ENCODE measurements around the gene HAUS8. TPM values are rescaled to one million over a fixed set of nuclear protein-coding genes. Genes with fewer than 3 reads are reported as not detected.
A peak's percentile ranks its signal among the peaks of the same experiment; 100 is the strongest.

HAUS8 gene, protein sequence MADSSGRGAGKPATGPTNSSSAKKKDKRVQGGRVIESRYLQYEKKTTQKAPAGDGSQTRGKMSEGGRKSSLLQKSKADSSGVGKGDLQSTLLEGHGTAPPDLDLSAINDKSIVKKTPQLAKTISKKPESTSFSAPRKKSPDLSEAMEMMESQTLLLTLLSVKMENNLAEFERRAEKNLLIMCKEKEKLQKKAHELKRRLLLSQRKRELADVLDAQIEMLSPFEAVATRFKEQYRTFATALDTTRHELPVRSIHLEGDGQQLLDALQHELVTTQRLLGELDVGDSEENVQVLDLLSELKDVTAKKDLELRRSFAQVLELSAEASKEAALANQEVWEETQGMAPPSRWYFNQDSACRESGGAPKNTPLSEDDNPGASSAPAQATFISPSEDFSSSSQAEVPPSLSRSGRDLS
- 17.1 TPM for polyA plus RNA-seq (2012; ENCODE audit: insufficient read length, low read depth)

DNA sequence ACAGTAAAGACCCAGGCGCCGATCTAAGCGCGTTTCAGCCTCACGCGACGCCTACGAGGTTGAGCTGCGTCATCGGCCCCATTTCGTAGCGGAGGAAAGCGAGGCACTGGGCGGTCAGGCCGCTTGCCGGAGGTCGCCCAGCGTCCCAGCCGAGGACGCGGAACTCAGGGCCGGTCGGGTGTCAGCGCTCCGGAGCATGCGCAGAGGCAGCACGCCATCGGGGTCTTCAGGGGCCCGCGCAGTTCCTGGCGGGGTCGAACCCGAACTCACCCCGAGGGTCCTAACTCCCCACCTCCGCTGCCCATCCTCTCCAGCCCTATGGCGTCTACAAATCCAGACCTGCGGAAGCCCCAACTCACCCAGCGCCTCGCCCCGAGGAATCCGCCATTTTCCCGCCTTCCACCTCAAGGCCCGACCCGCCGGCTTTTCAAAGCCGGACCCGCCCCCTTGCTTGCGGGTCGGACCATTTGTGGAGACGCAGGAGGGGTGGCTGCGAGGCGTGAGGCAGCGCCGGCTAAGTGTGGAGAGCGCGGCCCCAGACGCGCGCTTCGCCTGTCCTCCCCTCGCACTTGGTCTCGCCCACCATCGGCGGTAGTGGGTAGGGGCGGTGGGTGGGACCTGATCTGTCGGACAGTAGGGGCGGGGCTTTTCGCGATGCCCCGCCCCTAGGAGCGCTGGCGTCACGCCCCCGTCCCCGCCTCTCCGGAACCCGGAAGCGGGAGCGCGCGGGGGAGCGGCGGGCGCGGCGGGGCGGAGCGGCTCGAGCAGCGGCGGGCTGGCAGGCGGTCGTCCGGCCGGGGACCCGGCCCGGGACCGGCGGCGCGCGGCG lies at the start of gene HAUS8, which contains the start of gene MYO9B:
TSS of gene HAUS8 (minus strand) at position 418 of the 829 bp plus-strand sequence. CDS start at position 388, 30 bp downstream.
TSS of gene MYO9B (plus strand) at position 743 of the 829 bp plus-strand sequence. CDS start 25,941 bp downstream, outside the sequence.
- peak; percentile 92 for TF ChIP-seq POLR2AphosphoS5 (IDR thresholded peaks at IDR 0.05; ENCODE audit: low read depth, low read length)
- peak in 1 of 2 experiments; percentile 64; a peak in 2 of 4 replicates for TF ChIP-seq REST (IDR thresholded peaks at IDR 0.05; ENCODE audit: insufficient read depth in 1 of 2, low read depth in 2 of 2, low read length in 2 of 2)
- TF ChIP-seq SIN3A (IDR thresholded peaks at IDR 0.05; ENCODE audit: borderline replicate concordance, insufficient read depth, low read length), result peak; percentile 53; the same call in 1 of the 2 replicates
- TF ChIP-seq FOXP2 (optimal IDR thresholded peaks at IDR 0.05; ENCODE audit: borderline replicate concordance, extremely low read depth, extremely low read length, insufficient read depth), result peak; percentile 80
- TF ChIP-seq TAF1 (IDR thresholded peaks at IDR 0.05; ENCODE audit: borderline replicate concordance, insufficient read depth, low read length), result peak; percentile 97; the same call in 1 of the 2 replicates

- TF ChIP-seq FOXP2 (optimal IDR thresholded peaks at IDR 0.05; ENCODE audit: borderline replicate concordance, extremely low read depth, extremely low read length, insufficient read depth), result no peak
- TF ChIP-seq POLR2AphosphoS5 (IDR thresholded peaks at IDR 0.05; ENCODE audit: low read depth, low read length), result no peak
- TF ChIP-seq TAF1 (IDR thresholded peaks at IDR 0.05; ENCODE audit: borderline replicate concordance, insufficient read depth, low read length), result no peak
- no peak for TF ChIP-seq REST (IDR thresholded peaks at IDR 0.05; ENCODE audit: insufficient read depth in 1 of 2, low read depth in 2 of 2, low read length in 2 of 2)
- TF ChIP-seq SIN3A (IDR thresholded peaks at IDR 0.05; ENCODE audit: borderline replicate concordance, insufficient read depth, low read length), result no peak
Measured at GRCh38 chr19:17124025-17124424, 48.8 kb upstream of the HAUS8 start.

GRCh38 chr19:17123041-17123440 lies 47.8 kb upstream of the HAUS8 start:
- no peak for TF ChIP-seq SIN3A (IDR thresholded peaks at IDR 0.05; ENCODE audit: borderline replicate concordance, insufficient read depth, low read length)
- TF ChIP-seq POLR2AphosphoS5 (IDR thresholded peaks at IDR 0.05; ENCODE audit: low read depth, low read length), result no peak
- no peak for TF ChIP-seq TAF1 (IDR thresholded peaks at IDR 0.05; ENCODE audit: borderline replicate concordance, insufficient read depth, low read length)
- TF ChIP-seq REST (IDR thresholded peaks at IDR 0.05; ENCODE audit: insufficient read depth in 1 of 2, low read depth in 2 of 2, low read length in 2 of 2), result no peak
- no peak for TF ChIP-seq FOXP2 (optimal IDR thresholded peaks at IDR 0.05; ENCODE audit: borderline replicate concordance, extremely low read depth, extremely low read length, insufficient read depth)

DNA sequence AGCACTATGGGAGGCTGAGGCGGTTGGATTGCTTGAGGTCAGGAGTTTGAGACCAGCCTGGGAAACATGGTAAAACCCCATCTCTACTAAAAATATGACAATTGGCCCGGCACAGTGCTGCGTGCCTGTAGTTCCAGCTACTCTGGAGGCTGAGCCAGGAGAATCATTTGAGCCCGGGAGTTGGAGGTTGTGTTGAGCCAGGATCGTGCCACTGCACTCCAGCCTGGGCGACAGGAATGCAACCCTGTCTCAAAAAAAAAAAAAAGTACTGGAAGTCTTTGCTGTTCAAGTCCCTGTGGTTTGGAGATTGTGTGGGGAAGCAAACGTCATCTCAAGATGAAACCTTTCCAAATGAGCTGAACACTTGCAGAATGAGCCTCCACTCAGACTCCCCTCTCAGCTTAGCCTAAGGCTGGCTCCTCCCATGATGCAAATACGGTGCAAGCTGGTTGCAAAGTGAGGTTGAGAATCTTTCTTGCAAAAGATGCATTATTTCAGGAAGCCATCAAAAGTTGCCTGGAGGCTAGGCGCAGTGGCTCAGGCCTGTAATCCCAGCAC lies 46.6 kb upstream of the HAUS8 start:
- TF ChIP-seq SIN3A (IDR thresholded peaks at IDR 0.05; ENCODE audit: borderline replicate concordance, insufficient read depth, low read length) (no peak), POLR2AphosphoS5 (IDR thresholded peaks at IDR 0.05; ENCODE audit: low read depth, low read length) (no peak), FOXP2 (optimal IDR thresholded peaks at IDR 0.05; ENCODE audit: borderline replicate concordance, extremely low read depth, extremely low read length, insufficient read depth) (no peak), REST (IDR thresholded peaks at IDR 0.05; ENCODE audit: insufficient read depth in 1 of 2, low read depth in 2 of 2, low read length in 2 of 2) (no peak), TAF1 (IDR thresholded peaks at IDR 0.05; ENCODE audit: borderline replicate concordance, insufficient read depth, low read length) (no peak)
